Transverse colon (tissue), 4 donors: ENCODE measurements around the gene OLFM2. TPM values are rescaled to one million over a fixed set of nuclear protein-coding genes. Genes with fewer than 3 reads are reported as not detected.
A peak's percentile ranks its signal among the peaks of the same experiment; 100 is the strongest.

Experiments
- DNase-seq: peaks from one replicate; pipeline ENCODE4 v3.0.0-alpha.2; 2019
- H3K27ac ChIP-seq, 4 donors: fragments of 200-600 bp; sonication (generic); 2 replicates each; pipeline ENCODE4 v1.5.1; 2016 to 2018; ENCODE audit warnings: inconsistent platforms in 4 of 4
- H3K27me3 ChIP-seq: fragments of 200-600 bp; sonication (generic); 2 replicates; pipeline ENCODE4 v1.5.1; 2017; ENCODE audit warnings: inconsistent platforms
- H3K36me3 ChIP-seq, 4 donors: fragments of 200-600 bp; sonication (generic); 2 replicates each; pipeline ENCODE4 v1.5.1; 2017 to 2019; ENCODE audit warnings: inconsistent platforms in 4 of 4
- H3K4me1 ChIP-seq, 4 donors: fragments of 200-600 bp; sonication (generic); 2 replicates each; pipeline ENCODE4 v1.5.1; 2017 to 2020; ENCODE audit warnings: inconsistent platforms in 4 of 4
- H3K4me3 ChIP-seq, 4 donors: fragments of 200-600 bp; sonication (generic); 1 replicate in 1 of 4; 2 replicates in 3 of 4; pipeline versions ENCODE4 v1.5.1 to v1.6.1; 2017 to 2019; ENCODE audit warnings: inconsistent platforms in 4 of 4
- H3K9me3 ChIP-seq, 2 donors: fragments of 200-600 bp; sonication (generic); 2 replicates each; pipeline ENCODE4 v1.5.1; 2017 to 2019; ENCODE audit warnings: inconsistent platforms in 2 of 2
- EP300 ChIP-seq: sonication (generic); formaldehyde crosslinking; IDR thresholded peaks from one replicate; pipeline ENCODE4 v1.6.1; 2017; ENCODE audit warnings: antibody characterized with exemption, low read depth
- POLR2A ChIP-seq: fragments of 450-650 bp; IDR thresholded peaks from one replicate; pipeline ENCODE4 v1.6.1; 2016; ENCODE audit warnings: antibody characterized with exemption, mild to moderate bottlenecking, moderate library complexity
- POLR2AphosphoS5 ChIP-seq, 3 donors: sonication (generic); formaldehyde crosslinking; IDR thresholded peaks; one replicate each; pipeline ENCODE4 v1.6.1; 2016; ENCODE audit warnings: antibody characterized with exemption in 3 of 3
- WGBS, 2 donors: methylation state at CpG; one replicate each; pipeline ENCODE4 v1.1.5; 2018; ENCODE audit warnings: low coverage in 1 of 2; 5-methylcytosine and 5-hydroxymethylcytosine counted together
- in situ Hi-C, 4 donors: fragments of 200-750 bp; cut with MboI; loops; one replicate each; pipeline versions ENCODE4 v1.15.0 to v1.15.1; 2017; ENCODE audit warnings: low sequenced_read_pairs in 3 of 4, low pct_ligation_motif_present in 1 of 4, low pct_unique_long_range_greater_than_20kb in 1 of 4
- intact Hi-C: fragments of 100-400 bp; cut with DNase I; formaldehyde crosslinking; loops from one replicate; pipeline ENCODE4 v1.15.1; 2023; ENCODE audit warnings: low total_unique reads
- total RNA-seq, 4 donors: library from RNA; depleted of rRNA; stranded (reverse); fragments of >200 nt; gene quantifications; one replicate each; pipeline ENCODE4 v1.1.0, GENCODE V29; 2016
- TF ChIP-seq, protein P1 (sequence below), 5 experiments: fragments of 200-600 bp in 3 of 5; fragments of 450-650 bp in 2 of 5; sonication (generic) in 3 of 5; IDR thresholded peaks; 1 replicate in 2 of 5; 2 replicates in 3 of 5; pipeline ENCODE4 v1.5.1; 2016 to 2017; ENCODE audit warnings: antibody characterized with exemption in 5 of 5, inconsistent platforms in 3 of 5, mild to moderate bottlenecking in 2 of 5, moderate library complexity in 1 of 5

The OLFM2 gene
- total RNA-seq, 4 donors from 2014 or later: 2.0 to 2.7 TPM; not detected in 2

DNA sequence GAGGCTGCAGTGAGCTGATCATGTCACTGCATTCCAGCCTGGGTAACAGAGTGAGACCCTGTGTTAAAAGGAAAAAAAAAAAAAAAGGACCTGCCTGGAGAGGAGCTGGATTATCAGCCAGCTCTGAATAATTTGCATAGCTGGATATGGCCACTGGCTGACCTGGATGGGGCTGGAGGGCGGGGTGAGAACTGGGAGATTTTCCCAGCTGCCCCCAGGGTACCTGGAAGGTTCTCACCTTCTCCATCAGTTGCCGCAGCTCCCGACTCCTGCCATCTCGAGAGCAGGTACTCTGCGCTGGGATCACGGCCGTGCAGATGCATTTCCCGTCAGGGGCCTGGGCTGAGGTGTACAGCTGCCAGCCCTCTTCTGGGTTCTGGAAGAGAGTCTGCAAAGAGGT is 75.9 kb downstream of the OLFM2 start:
- Histone ChIP-seq H3K27me3 (no peaks in the 10 kb centered on the region), H3K27ac (no peak overlapping the region), H3K36me3 (no peaks in the 10 kb centered on the region), H3K4me3 (no peak overlapping the region), H3K9me3 (no peaks in the 10 kb centered on the region), H3K4me1 (no peaks in the 10 kb centered on the region)
- intact Hi-C loops: no loop called here
- DNase-seq: no peak
- 88% methylated on average over 8 of the region's 8 CpGs; no CpG with 5 or more reads in 1 of the 2 donors for WGBS, 2 donors
- TF ChIP-seq, protein P1, sequence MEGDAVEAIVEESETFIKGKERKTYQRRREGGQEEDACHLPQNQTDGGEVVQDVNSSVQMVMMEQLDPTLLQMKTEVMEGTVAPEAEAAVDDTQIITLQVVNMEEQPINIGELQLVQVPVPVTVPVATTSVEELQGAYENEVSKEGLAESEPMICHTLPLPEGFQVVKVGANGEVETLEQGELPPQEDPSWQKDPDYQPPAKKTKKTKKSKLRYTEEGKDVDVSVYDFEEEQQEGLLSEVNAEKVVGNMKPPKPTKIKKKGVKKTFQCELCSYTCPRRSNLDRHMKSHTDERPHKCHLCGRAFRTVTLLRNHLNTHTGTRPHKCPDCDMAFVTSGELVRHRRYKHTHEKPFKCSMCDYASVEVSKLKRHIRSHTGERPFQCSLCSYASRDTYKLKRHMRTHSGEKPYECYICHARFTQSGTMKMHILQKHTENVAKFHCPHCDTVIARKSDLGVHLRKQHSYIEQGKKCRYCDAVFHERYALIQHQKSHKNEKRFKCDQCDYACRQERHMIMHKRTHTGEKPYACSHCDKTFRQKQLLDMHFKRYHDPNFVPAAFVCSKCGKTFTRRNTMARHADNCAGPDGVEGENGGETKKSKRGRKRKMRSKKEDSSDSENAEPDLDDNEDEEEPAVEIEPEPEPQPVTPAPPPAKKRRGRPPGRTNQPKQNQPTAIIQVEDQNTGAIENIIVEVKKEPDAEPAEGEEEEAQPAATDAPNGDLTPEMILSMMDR (IDR thresholded peaks at IDR 0.05): no peak
- TF ChIP-seq POLR2AphosphoS5 (IDR thresholded peaks at IDR 0.05) (no peak), POLR2A (no peak), EP300 (no peak)
- in situ Hi-C loops: no loop called here

DNA sequence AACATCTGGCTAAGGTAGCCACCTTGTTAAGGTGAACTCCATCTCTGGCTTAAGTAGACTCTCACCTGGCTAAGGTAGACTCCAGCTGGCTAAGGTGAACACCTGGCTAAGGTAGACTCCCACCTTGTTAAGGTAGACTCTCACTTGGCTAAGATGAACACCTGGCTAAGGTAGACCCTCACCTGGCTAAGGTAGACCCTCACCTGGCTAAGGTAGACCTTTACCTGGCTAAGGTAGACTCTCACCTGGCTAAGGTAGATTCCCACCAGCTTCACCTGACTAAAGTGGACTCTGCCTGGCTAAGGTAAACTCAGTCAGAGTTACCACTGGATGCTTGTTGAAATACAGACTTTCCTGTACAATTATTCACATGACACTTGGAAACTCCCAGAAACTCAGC is 77.5 kb downstream of the OLFM2 start:
- H3K4me3 ChIP-seq: no peak overlapping the region
- TF ChIP-seq, protein P1 (IDR thresholded peaks at IDR 0.05): no peak
- TF ChIP-seq POLR2A (no peak), EP300 (no peak), POLR2AphosphoS5 (IDR thresholded peaks at IDR 0.05) (no peak)
- H3K4me1 ChIP-seq: no peaks in the 10 kb centered on the region
- H3K27me3 ChIP-seq: no peaks in the 10 kb centered on the region
- in situ Hi-C loops: no loop called here
- H3K27ac ChIP-seq: no peak overlapping the region
- intact Hi-C loops: no loop called here
- H3K36me3 ChIP-seq: no peaks in the 10 kb centered on the region
- no peaks in the 10 kb centered on the region for H3K9me3 ChIP-seq
- no peak for DNase-seq

DNA sequence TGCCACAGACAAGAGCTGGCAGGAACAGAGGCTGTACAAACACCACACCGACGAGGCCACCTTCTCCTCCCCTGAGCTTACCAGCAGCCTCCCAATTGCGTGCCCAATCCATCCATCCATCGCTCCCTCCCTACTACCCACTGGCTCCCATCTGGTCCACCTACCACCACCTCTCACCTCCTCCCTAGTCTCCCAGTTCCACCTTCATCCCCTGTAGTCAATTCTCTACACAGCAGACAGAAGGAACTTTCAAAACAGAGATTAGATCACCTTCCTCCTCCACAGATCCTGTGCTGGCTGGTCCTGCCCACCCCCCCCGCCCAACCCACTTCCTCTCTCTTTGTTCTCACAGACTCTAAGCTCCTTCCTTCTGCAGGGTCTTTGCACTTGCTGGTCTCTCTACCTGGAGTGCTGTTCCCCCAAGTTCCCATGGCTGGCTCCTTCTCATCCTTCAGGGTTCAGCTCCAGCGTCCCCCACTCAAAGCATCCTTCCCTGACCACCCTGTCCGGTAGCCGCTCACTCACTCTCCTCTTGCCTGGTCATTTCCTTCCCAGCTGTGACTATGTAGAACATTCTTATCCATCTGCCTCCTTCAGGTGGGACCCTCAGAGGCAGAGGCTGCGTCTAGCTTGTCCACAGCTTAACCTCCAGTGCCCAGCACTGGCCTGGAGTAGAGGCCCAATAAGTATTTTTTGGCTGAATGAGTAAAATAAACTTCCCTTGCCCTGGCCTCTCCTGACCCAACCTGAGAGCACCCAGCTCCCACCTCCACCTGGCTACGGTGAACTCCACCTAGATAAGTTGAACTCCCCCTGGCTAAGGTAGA is 78.2 kb downstream of the OLFM2 start:
- intact Hi-C loops: no loop called here
- no peak for TF ChIP-seq POLR2A
- TF ChIP-seq, protein P1 (IDR thresholded peaks at IDR 0.05): no peak
- no peak for TF ChIP-seq POLR2AphosphoS5 (IDR thresholded peaks at IDR 0.05)
- no peak for TF ChIP-seq EP300
- Histone ChIP-seq H3K27ac (peak overlapping the region in 2 of 4 donors; percentile 31 to 34), H3K27me3 (no peaks in the 10 kb centered on the region), H3K36me3 (no peaks in the 10 kb centered on the region), H3K9me3 (no peaks in the 10 kb centered on the region), H3K4me1 (no peaks in the 10 kb centered on the region), H3K4me3 (no peak overlapping the region)
- 79 to 100% methylated on average over 3 to 10 of the region's 10 CpGs for WGBS, 2 donors
- in situ Hi-C loops: no loop called here
- no peak for DNase-seq

DNA sequence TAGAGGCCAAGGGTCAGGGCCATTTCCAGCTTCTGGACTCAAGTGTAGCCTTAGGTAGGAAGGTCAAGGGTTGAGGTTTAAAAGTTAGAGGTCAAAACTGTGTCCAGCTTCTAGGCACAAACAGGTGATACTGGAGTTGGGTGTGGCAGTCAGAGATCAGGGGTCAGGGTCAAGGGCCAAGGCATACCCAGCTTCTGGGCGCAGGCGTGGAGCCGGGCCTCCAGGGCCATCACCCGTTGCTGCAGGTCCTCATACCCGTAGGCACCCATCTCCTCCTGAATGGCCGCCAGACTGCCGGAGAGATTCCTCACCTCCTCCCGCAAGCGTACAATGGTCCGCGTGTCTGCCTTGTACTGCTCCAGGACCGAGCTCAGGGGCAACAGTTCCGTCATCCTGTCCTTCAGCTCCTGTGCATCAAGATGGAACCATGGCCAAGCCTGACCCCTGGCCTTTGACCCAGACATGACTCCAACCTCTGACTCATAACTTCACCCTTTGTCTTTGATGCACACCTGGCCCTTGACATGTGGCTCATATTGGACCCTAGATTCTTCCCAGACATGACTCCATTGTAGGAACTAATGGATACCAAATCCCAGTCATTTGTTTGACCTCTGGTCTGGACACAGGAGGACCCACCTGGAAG is 79.1 kb downstream of the OLFM2 start:
- Histone ChIP-seq H3K27me3 (no peaks in the 10 kb centered on the region), H3K27ac (peak overlapping the region in 2 of 4 donors; percentile 31 to 34), H3K36me3 (no peaks in the 10 kb centered on the region), H3K4me3 (no peak overlapping the region), H3K9me3 (no peaks in the 10 kb centered on the region), H3K4me1 (no peaks in the 10 kb centered on the region)
- 98% methylated on average over 13 of the region's 13 CpGs; no CpG with 5 or more reads in 1 of the 2 donors for WGBS, 2 donors
- in situ Hi-C loops (no loop called here), intact Hi-C loops (no loop called here)
- TF ChIP-seq POLR2A (no peak), POLR2AphosphoS5 (IDR thresholded peaks at IDR 0.05) (no peak)
- no peak for DNase-seq
